Measurements from ENCODE around the gene IYD.

IYD gene

DNA sequence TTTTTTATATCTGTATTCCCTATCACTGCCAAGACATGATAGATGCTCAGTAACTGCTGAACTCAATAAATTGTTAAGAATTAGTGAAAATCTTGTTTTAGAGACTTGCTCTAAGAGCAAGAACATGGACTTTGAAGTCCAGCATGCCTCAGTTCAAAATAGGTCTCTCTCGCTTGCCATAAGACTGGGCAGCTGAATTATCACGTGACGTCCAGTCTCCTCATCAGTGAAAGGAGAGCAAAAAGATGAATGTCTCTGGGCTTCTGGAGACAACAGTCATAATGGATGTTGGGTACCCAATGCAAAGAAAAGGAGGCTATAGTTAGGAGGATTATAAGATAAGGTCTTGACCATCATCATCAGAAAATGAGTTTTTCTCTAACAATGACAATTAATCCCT is 82.1 kb downstream of the IYD start:
- WGBS, 2 experiments: 96 to 98% methylated on average over 3 of the region's 3 CpGs
- H3K27ac ChIP-seq (ENCODE audit: insufficient read depth, low read depth, low read length, poor library complexity, severe bottlenecking): no peak overlapping the region
- H3K36me3 ChIP-seq (ENCODE audit: control insufficient read depth, insufficient read depth, low read length): no peaks in the 10 kb centered on the region
- H3K27me3 ChIP-seq (ENCODE audit: control insufficient read depth, insufficient read depth, low read length, poor library complexity, severe bottlenecking): no peaks in the 10 kb centered on the region
- no peak overlapping the region for H3K4me3 ChIP-seq (ENCODE audit: insufficient read depth, low read depth, low read length)
- no peaks in the 10 kb centered on the region for H3K4me1 ChIP-seq (ENCODE audit: control insufficient read depth, insufficient read depth, low read length)
- H3K9me3 ChIP-seq (ENCODE audit: control insufficient read depth, low read length): no peaks in the 10 kb centered on the region

DNA sequence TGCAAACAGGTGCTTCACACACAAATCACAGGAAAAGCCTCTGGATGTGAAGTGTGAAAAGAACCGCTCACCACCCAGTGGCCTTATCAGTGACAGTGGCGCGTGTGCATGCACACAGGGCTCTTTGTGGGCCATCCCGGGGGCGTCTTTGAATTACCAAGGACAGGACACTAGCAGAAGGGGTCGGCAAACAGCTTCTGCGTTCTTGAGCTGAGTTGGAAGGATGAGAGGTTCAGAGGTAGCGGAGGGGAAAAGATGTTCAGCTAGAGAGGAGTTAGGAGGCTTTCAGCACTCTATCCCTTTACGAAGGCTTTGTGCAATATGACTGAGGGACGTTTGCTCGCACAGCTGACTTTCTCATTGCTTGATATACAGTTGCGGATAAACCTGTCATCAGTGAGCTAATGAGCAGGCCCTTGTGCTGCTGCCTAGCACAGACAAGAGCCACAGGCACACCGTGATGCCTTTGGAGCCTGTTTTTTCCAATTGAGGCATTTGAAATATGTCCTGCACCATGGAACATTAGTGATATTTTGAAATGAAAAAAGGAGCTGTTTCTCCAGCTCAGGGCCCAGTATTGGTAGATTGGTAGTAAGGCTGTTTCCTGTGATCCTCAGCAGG is 83.1 kb downstream of the IYD start:
- H3K4me1 ChIP-seq (ENCODE audit: control insufficient read depth, insufficient read depth, low read length): no peaks in the 10 kb centered on the region
- no peaks in the 10 kb centered on the region for H3K36me3 ChIP-seq (ENCODE audit: control insufficient read depth, insufficient read depth, low read length)
- H3K4me3 ChIP-seq (ENCODE audit: insufficient read depth, low read depth, low read length): no peak overlapping the region
- no peak overlapping the region for H3K27ac ChIP-seq (ENCODE audit: insufficient read depth, low read depth, low read length, poor library complexity, severe bottlenecking)
- WGBS, 2 experiments: 92 to 93% methylated on average over 13 of the region's 13 CpGs
- H3K27me3 ChIP-seq (ENCODE audit: control insufficient read depth, insufficient read depth, low read length, poor library complexity, severe bottlenecking): no peaks in the 10 kb centered on the region
- H3K9me3 ChIP-seq (ENCODE audit: control insufficient read depth, low read length): no peaks in the 10 kb centered on the region

DNA sequence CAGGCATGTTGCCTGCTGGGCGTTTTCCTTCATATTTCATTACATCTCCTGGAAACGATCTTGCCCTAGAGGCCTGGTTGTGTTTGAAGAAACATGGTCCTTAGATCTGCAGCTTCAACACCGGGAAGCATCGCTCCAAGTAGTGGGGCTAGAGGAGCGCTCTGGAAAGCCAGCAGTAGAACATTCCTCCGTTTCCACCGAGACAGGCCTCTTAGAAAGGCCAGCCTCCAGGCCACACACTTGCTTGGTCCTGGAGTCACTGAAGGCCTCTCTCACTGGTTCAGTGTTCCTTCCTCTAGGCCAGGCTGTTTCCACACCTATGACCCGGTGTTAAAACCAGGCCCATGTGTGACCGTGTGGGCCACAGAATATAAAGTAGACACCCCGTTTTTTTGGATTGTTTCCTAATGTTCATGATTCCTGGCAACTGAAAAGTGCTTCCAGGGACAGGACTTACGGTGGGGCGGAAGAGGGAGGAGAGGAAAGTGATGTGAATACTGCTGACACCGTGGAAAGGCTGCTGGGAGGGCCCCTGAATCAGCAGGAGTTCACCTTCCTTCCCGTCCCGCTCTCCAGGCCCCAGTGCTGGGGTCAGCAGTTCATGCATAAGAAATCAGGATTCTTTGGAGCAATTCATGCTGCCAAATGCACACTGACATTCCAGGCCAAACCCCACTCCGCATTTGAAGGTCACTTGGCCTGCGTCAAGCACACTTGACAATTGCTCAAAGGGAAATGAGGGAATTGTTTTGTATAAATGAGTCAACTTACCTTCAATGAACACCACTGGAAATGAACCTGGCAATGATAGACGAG is 83.8 kb downstream of the IYD start:
- H3K4me3 ChIP-seq (ENCODE audit: insufficient read depth, low read depth, low read length): no peak overlapping the region
- no peak overlapping the region for H3K27ac ChIP-seq (ENCODE audit: insufficient read depth, low read depth, low read length, poor library complexity, severe bottlenecking)
- no peaks in the 10 kb centered on the region for H3K9me3 ChIP-seq (ENCODE audit: control insufficient read depth, low read length)
- no peaks in the 10 kb centered on the region for H3K27me3 ChIP-seq (ENCODE audit: control insufficient read depth, insufficient read depth, low read length, poor library complexity, severe bottlenecking)
- H3K4me1 ChIP-seq (ENCODE audit: control insufficient read depth, insufficient read depth, low read length): no peaks in the 10 kb centered on the region
- 81 to 82% methylated on average over 18 of the region's 18 CpGs for WGBS, 2 experiments
- no peaks in the 10 kb centered on the region for H3K36me3 ChIP-seq (ENCODE audit: control insufficient read depth, insufficient read depth, low read length)

DNA sequence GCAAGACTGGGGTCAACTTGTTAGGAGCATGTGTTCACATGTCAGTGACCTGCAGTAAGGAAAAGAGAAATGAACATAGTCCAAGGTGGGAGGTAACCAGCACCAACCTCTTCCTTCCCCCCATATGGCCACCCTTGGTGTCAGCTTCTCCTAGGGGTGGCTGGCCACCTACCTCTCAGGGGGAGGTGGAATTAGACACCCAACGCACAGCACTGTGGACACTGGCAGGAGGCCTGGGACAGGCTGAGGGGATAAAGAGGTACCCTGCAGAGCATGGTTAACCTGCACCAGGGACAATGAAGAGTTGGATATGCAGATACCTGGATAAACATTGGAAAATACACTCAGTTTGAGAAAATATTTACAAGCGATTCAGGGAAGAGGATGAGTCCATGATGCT is 84.5 kb downstream of the IYD start:
- Histone ChIP-seq H3K4me3 (ENCODE audit: insufficient read depth, low read depth, low read length) (no peak overlapping the region), H3K27ac (ENCODE audit: insufficient read depth, low read depth, low read length, poor library complexity, severe bottlenecking) (no peak overlapping the region), H3K36me3 (ENCODE audit: control insufficient read depth, insufficient read depth, low read length) (no peaks in the 10 kb centered on the region), H3K27me3 (ENCODE audit: control insufficient read depth, insufficient read depth, low read length, poor library complexity, severe bottlenecking) (no peaks in the 10 kb centered on the region), H3K9me3 (ENCODE audit: control insufficient read depth, low read length) (no peaks in the 10 kb centered on the region), H3K4me1 (ENCODE audit: control insufficient read depth, insufficient read depth, low read length) (no peaks in the 10 kb centered on the region)
- WGBS, 2 experiments: 88% methylated on average over 2 of the region's 2 CpGs
